IMR-90 (cell line): Measurements from ENCODE around the gene SSBP2. TPM values are rescaled to one million over a fixed set of nuclear protein-coding genes. Genes with fewer than 3 reads are reported as not detected.

Experiments used
- ATAC-seq: fragments of 200-7000 bp; cut with Tn5 transposase; 2 replicates; pipeline ENCODE4 v1.9.1; 2020; ENCODE audit warnings: low read depth, mild to moderate bottlenecking, moderate library complexity
- BruUV-seq: library from RNA; stranded (reverse); fragments of 400-500 nt; replicated peaks from 2 replicates; lab custom pipeline; 2021; lab: Mats Ljungman, UMichigan
- CTCF ChIA-PET: fragments of 300-600 bp; formaldehyde crosslinking; extraction: SDS; loops from one replicate; lab custom pipeline; 2021; ENCODE audit warnings: antibody characterized with exemption; lab: Yijun Ruan, JAX
- POLR2A ChIA-PET: fragments of 300-600 bp; sonication (Branson Sonifier 250); formaldehyde crosslinking; loops from one replicate; lab custom pipeline; 2022; ENCODE audit warnings: antibody characterized with exemption; ENCODE audit not compliant: unreplicated experiment; lab: Charles Lee
- DNase-seq: peaks from one replicate; pipeline ENCODE4 v3.0.0; 2013
- H2AFZ ChIP-seq: replicated peaks from 2 replicates; pipeline ENCODE3; 2013; ENCODE audit warnings: low read length, mild to moderate bottlenecking; ENCODE audit not compliant: poor library complexity
- H2AK5ac ChIP-seq: 2 replicates; pipeline ENCODE4 v1.6.1; 2013; ENCODE audit warnings: low read depth, low read length, inconsistent platforms
- H2AK9ac ChIP-seq: replicated peaks from 2 replicates; pipeline ENCODE3; 2013; ENCODE audit warnings: mild to moderate bottlenecking, low read depth, low read length, moderate library complexity; ENCODE audit not compliant: poor library complexity
- H2BK120ac ChIP-seq: 2 replicates; pipeline ENCODE4 v1.6.1; 2013; ENCODE audit warnings: low read depth, low read length, inconsistent platforms
- H2BK15ac ChIP-seq: 3 replicates; pipeline ENCODE4 v1.6.1; 2013; ENCODE audit warnings: low read depth, low read length, inconsistent platforms
- H2BK20ac ChIP-seq: 2 replicates; pipeline ENCODE4 v1.6.1; 2013; ENCODE audit warnings: low read depth, mild to moderate bottlenecking, inconsistent platforms, low read length, moderate library complexity
- H2BK5ac ChIP-seq: 2 replicates; pipeline ENCODE4 v1.6.1; 2013; ENCODE audit warnings: mild to moderate bottlenecking, low read depth, low read length, inconsistent platforms; ENCODE audit not compliant: poor library complexity, severe bottlenecking
- H3K14ac ChIP-seq: replicated peaks from 2 replicates; pipeline ENCODE4 v1.6.1; 2013; ENCODE audit warnings: low read depth, low read length, inconsistent platforms
- H3K18ac ChIP-seq: 2 replicates; pipeline ENCODE4 v1.6.1; 2013; ENCODE audit warnings: low read depth, low read length, control low read depth
- H3K23ac ChIP-seq: 2 replicates; pipeline ENCODE4 v1.6.1; 2013; ENCODE audit warnings: low read depth, low read length, inconsistent platforms
- H3K27ac ChIP-seq: 2 replicates; pipeline ENCODE4 v1.5.1; 2013; ENCODE audit warnings: mild to moderate bottlenecking, control low read depth, low read length; ENCODE audit not compliant: insufficient read depth
- H3K27me3 ChIP-seq: 2 replicates; pipeline ENCODE4 v1.6.1; 2013; ENCODE audit warnings: low read length; ENCODE audit not compliant: control insufficient read depth, insufficient read depth
- H3K36me3 ChIP-seq: 2 replicates; pipeline ENCODE4 v1.6.1; 2013; ENCODE audit warnings: low read length, mixed read lengths; ENCODE audit not compliant: control insufficient read depth, insufficient read depth
- H3K4ac ChIP-seq: 2 replicates; pipeline ENCODE4 v1.6.1; 2013; ENCODE audit warnings: low read depth, low read length, inconsistent platforms
- H3K4me1 ChIP-seq: 2 replicates; pipeline ENCODE4 v1.6.1; 2013; ENCODE audit warnings: low read length, mixed read lengths; ENCODE audit not compliant: control insufficient read depth, insufficient read depth
- H3K4me2 ChIP-seq: 2 replicates; pipeline ENCODE4 v1.6.1; 2013; ENCODE audit warnings: low read depth, mild to moderate bottlenecking, control low read depth, low read length, moderate library complexity
- H3K4me3 ChIP-seq: 2 replicates; pipeline ENCODE4 v1.5.1; 2013; ENCODE audit warnings: low read depth, mild to moderate bottlenecking, control low read depth, low read length, moderate library complexity; ENCODE audit not compliant: insufficient read depth
- H3K56ac ChIP-seq: 2 replicates; pipeline ENCODE4 v1.6.1; 2013; ENCODE audit warnings: low read length, inconsistent platforms; ENCODE audit not compliant: insufficient read depth; ENCODE audit errors: extremely low read depth
- H3K79me1 ChIP-seq, 2 experiments: 2 replicates each; pipeline ENCODE4 v1.6.1; 2013; ENCODE audit warnings: low read length in 2 of 2, inconsistent platforms in 1 of 2, low read depth in 1 of 2
- H3K9ac ChIP-seq: 2 replicates; pipeline ENCODE4 v1.6.1; 2013; ENCODE audit warnings: low read depth, low read length, control low read depth
- H3K9me1 ChIP-seq: 2 replicates; pipeline ENCODE4 v1.6.1; 2013; ENCODE audit warnings: low read length, inconsistent platforms; ENCODE audit not compliant: insufficient read depth
- H3K9me3 ChIP-seq: 2 replicates; pipeline ENCODE4 v1.6.1; 2013; ENCODE audit warnings: low read length; ENCODE audit not compliant: control insufficient read depth, insufficient read depth
- H4K20me1 ChIP-seq: 2 replicates; pipeline ENCODE4 v1.6.1; 2013; ENCODE audit warnings: low read length, inconsistent platforms; ENCODE audit not compliant: insufficient read depth
- H4K5ac ChIP-seq: 2 replicates; pipeline ENCODE4 v1.6.1; 2013; ENCODE audit warnings: mild to moderate bottlenecking, low read depth, low read length, control low read depth
- H4K8ac ChIP-seq, 2 experiments: 2 replicates each; pipeline ENCODE4 v1.6.1; 2013; ENCODE audit warnings: low read depth in 2 of 2, low read length in 2 of 2, control low read depth in 1 of 2, inconsistent platforms in 1 of 2
- H4K91ac ChIP-seq: 2 replicates; pipeline ENCODE4 v1.6.1; 2013; ENCODE audit warnings: low read depth, low read length, inconsistent platforms; ENCODE audit not compliant: insufficient read depth
- CEBPB ChIP-seq: IDR thresholded peaks from 2 replicates; pipeline ENCODE4 v1.6.1; 2012; ENCODE audit warnings: low read depth, low read length, improper control_type of control experiment
- CTCF ChIP-seq: conservative IDR thresholded peaks from 2 replicates; pipeline ENCODE4 v1.5.1; 2012; ENCODE audit warnings: mild to moderate bottlenecking, low read depth, low read length, improper control_type of control experiment
- ELK1 ChIP-seq: fragments of 150-350 bp; IDR thresholded peaks from 2 replicates; pipeline ENCODE4 v1.6.1; 2016; ENCODE audit warnings: low read depth, mild to moderate bottlenecking, low read length, moderate library complexity, borderline replicate concordance
- MAFK ChIP-seq: IDR thresholded peaks from 2 replicates; pipeline ENCODE4 v1.6.1; 2012; ENCODE audit warnings: low read depth, low read length, improper control_type of control experiment
- MAZ ChIP-seq: IDR thresholded peaks from 2 replicates; pipeline ENCODE4 v1.6.1; 2012; ENCODE audit warnings: low read depth, mild to moderate bottlenecking, low read length, improper control_type of control experiment, moderate library complexity, borderline replicate concordance
- MXI1 ChIP-seq: IDR thresholded peaks from 2 replicates; pipeline ENCODE4 v1.6.1; 2012; ENCODE audit warnings: low read depth, mild to moderate bottlenecking, low read length, moderate library complexity, borderline replicate concordance
- POLR2A ChIP-seq: IDR thresholded peaks from 2 replicates; pipeline ENCODE4 v1.6.1; 2012; ENCODE audit warnings: mild to moderate bottlenecking, low read depth, low read length
- RCOR1 ChIP-seq: IDR thresholded peaks from 2 replicates; pipeline ENCODE4 v1.6.1; 2012; ENCODE audit warnings: mild to moderate bottlenecking, low read length, improper control_type of control experiment; ENCODE audit not compliant: insufficient replicate concordance
- RFX5 ChIP-seq: IDR thresholded peaks from 2 replicates; pipeline ENCODE4 v1.8.0; 2012; ENCODE audit warnings: low read depth, mild to moderate bottlenecking, low read length, moderate library complexity
- SMC3 ChIP-seq: fragments of 150-350 bp; IDR thresholded peaks from 2 replicates; pipeline ENCODE4 v1.6.1; 2016; ENCODE audit warnings: low read depth, mild to moderate bottlenecking, antibody characterized with exemption, low read length, moderate library complexity
- WGBS, 2 experiments: methylation state at CpG; one replicate each; pipeline versions ENCODE4 v1.1.5 to v1.1.7; 2013; ENCODE audit warnings: missing lambda C conversion rate in 2 of 2; ENCODE audit not compliant: insufficient read length in 1 of 2; ENCODE audit errors: extremely low coverage in 2 of 2; 5-methylcytosine and 5-hydroxymethylcytosine counted together
- dilution Hi-C: fragments of 300-500 bp; cut with HindIII; formaldehyde crosslinking; loops from one replicate; pipeline ENCODE4 v1.14.3; 2018; ENCODE audit warnings: low sequenced_read_pairs; ENCODE audit not compliant: unreplicated experiment
- in situ Hi-C: fragments of 300-500 bp; cut with MboI; formaldehyde crosslinking; loops from 3 replicates; pipeline ENCODE4 v1.14.3; 2019; ENCODE audit warnings: low sequenced_read_pairs, inconsistent platforms, mixed read lengths
- intact Hi-C: fragments of 100-400 bp; cut with micrococcal nuclease; formaldehyde crosslinking; loops from 2 replicates; pipeline ENCODE4 v1.10.0; 2022
- polyA plus RNA-seq, 3 experiments: library from polyadenylated mRNA; depleted of rRNA; stranded (reverse); fragments of >200 nt; gene quantifications; 2 replicates each; pipeline ENCODE4 v1.2.3, GENCODE V29; 2012; ENCODE audit warnings: low replicate concordance in 1 of 3
- total RNA-seq: library from RNA; depleted of rRNA; stranded (reverse); fragments of >200 nt; gene quantifications from 2 replicates; pipeline ENCODE4 v1.2.3, GENCODE V29; 2012

Gene SSBP2
- total and polyA plus RNA-seq, 2 of the 4 experiments (the other 2 are of a cell fraction): 38.4 to 42.7 TPM

- TF ChIP-seq SMC3 (no peak), RFX5 (no peak), RCOR1 (no peak), CEBPB (no peak), POLR2A (no peak), MXI1 (no peak), MAFK (no peak), MAZ (no peak), ELK1 (no peak), CTCF (no peak)
- Histone ChIP-seq H3K9ac (no peak overlapping the region), H3K23ac (no peak overlapping the region), H2BK20ac (no peak overlapping the region), H2AK5ac (no peak overlapping the region), H4K5ac (no peak overlapping the region), H2BK5ac (no peak overlapping the region), H2AK9ac (no peak overlapping the region), H3K4ac (no peak overlapping the region), H3K4me2 (no peak overlapping the region), H3K79me1 (no peaks in the 10 kb centered on the region; a peak in 1 of 4 replicates), H3K18ac (no peak overlapping the region), H3K36me3 (no peaks in the 10 kb centered on the region), H2BK120ac (no peak overlapping the region), H3K27me3 (no peaks in the 10 kb centered on the region), H4K91ac (no peak overlapping the region), H2BK15ac (no peak overlapping the region), H4K8ac (no peak overlapping the region), H3K4me3 (no peak overlapping the region), H3K9me1 (no peaks in the 10 kb centered on the region), H3K9me3 (no peaks in the 10 kb centered on the region), H4K20me1 (no peaks in the 10 kb centered on the region), H2AFZ (no peak overlapping the region), H3K14ac (no peak overlapping the region), H3K27ac (no peak overlapping the region), H3K4me1 (no peaks in the 10 kb centered on the region), H3K56ac (no peak overlapping the region)
- WGBS, 2 experiments: 60% methylated on average over 1 of the region's 4 CpGs; no CpG with 5 or more reads in 1 of the 2 experiments
- no TSS peak for BruUV-seq
- ATAC-seq: no peak
- CTCF ChIA-PET: no interaction called here
- dilution Hi-C loops: no loop called here
- POLR2A ChIA-PET: no interaction called here
- DNase-seq: no peak
- intact Hi-C loops: no loop called here
- in situ Hi-C loops: no loop called here
Measured at GRCh38 chr5:81537905-81538547, 212.9 kb downstream of the SSBP2 start.
